Measurements from ENCODE around the gene WDR26.
"Not testable (repeated sequence)": the region's sequence is repeated elsewhere in the genome, so short reads cannot be mapped to it uniquely, and the experiment has no call there.

The WDR26 gene

DNA sequence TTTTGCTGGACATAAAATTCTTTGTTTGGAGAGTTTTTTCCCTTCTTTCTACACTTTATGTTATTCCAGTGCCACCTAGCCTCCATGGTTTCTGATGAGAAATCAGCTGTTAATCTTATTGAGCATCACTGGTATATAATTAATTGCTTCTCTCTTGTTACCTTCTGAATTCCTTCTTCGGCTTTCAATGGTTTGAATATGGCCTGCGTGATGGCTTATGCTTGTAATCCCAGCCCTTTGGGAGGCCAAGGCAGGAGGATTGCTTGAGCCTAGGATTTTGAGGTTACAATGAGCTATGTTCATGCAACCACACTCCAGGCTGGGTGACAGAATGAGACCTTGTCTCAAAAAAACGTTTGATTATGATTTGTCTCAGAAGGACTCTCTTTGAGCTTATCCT is 90.9 kb downstream of the WDR26 start:
- DNase-seq: no peak

DNA sequence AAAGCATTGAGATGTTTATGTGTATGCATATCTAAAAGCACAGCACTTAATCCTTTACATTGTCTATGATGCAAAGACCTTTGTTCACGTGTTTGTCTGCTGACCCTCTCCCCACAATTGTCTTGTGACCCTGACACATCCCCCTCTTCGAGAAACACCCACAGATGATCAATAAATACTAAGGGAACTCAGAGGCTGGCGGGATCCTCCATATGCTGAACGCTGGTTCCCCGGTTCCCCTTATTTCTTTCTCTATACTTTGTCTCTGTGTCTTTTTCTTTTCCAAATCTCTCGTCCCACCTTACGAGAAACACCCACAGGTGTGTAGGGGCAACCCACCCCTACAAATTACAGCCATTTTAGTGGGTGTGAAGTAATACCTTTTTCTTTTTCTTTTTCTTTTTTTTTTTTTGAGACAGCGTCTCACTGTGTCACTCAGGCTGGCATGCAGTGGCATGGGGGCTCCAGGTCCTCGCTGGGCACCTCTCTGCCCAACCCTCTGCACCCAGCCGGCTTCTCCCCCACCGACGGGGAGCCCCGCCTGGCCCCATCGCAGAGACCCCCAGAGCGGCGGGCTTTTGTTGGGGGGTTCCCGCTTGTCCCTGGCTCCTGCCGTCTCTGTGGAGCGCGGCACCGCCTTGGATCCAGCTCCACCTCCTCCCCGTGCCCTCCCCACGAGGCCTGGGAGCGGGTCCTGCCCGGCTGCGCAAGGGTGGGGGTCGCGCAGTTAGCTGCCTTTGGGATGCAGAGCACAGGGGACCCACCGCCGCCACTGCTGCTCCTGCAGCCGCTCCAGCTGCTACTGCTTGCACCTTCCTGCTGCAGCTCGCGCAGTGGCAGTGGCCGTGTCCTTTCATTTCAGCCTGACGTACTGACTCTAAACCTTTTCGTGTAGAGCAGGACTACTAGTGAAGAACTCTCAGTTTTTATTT is 93.9 kb downstream of the WDR26 start:
- DNase-seq: not testable (repeated sequence)

GRCh38 chr1:224339442-224340033 is 95.1 kb downstream of the WDR26 start:
- DNase-seq: no peak

DNA sequence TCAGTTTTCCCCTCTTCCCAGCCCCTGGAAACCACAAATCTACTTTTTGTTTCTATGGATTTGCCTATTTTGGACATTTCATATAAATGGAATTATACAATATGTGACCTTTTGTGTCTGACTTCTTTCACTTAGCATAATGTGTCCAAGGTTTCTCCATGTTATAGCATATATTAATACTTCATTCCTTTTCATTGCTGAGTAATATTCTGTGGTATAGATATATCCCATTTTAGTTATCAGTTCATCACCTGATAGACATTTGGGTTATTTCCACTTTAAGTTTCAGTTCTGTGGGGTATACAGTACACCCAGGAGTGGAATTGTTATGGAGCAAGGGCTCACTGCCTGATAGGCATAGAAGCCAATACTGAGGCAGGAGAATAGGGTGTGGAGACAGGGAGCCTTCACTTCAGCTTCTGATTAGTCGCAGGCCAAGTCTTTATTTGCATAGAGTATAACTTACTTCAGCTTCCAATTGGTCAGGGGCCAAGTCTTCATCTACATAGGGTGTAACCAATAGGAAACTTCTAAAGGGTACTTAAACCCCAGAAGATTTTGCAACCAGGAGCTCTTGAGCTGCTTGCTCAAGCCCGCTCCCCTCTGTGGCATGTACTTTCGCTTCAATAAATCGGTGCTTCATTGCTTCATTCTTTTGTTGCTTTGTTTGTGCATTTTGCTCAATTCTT is 96.3 kb downstream of the WDR26 start:
- DNase-seq: no peak

Data from NCI-H1105 (cell line).